Measurements from ENCODE around the gene EGFL6. TPM values are rescaled to one million over a fixed set of nuclear protein-coding genes. Genes with fewer than 3 reads are reported as not detected.
A peak's percentile ranks its signal among the peaks of the same experiment; 100 is the strongest.
"Not testable (repeated sequence)": the region's sequence is repeated elsewhere in the genome, so short reads cannot be mapped to it uniquely, and the experiment has no call there.

EGFL6 gene
- total RNA-seq, 6 donors from 2014 or later: 2.1 to 9.9 (median 6.8) TPM

GRCh38 chrX:13638826-13639225 is 69.4 kb downstream of the EGFL6 start:
- no peak for ATAC-seq (ENCODE audit: low FRiP score in 2 of 2)

GRCh38 chrX:13641684-13642083 is 72.3 kb downstream of the EGFL6 start:
- DNase-seq; H3K36me3 ChIP-seq; H3K4me3 ChIP-seq; H3K4me1 ChIP-seq; H3K27me3 ChIP-seq; ATAC-seq (ENCODE audit: low FRiP score in 2 of 2); H3K27ac ChIP-seq: not testable (repeated sequence)
- 40 to 89% methylated on average over 1 to 2 of the region's 4 CpGs for WGBS, 2 donors
- peaks cover 0 to 17% (median 0%) of the 10 kb centered on the region in 4 donors for H3K9me3 ChIP-seq

More at GRCh38 chrX:13638826-13639225, 69.4 kb downstream of the EGFL6 start:
- H3K9me3 ChIP-seq: peaks cover 0 to 28% (median 0%) of the 10 kb centered on the region in 4 donors
- no peaks in the 10 kb centered on the region for H3K36me3 ChIP-seq
- 49 to 54% methylated on average over 3 of the region's 3 CpGs for WGBS, 2 donors
- DNase-seq: no peak
- no peak for TF ChIP-seq POLR2A (IDR thresholded peaks at IDR 0.05)
- no peak for TF ChIP-seq EP300 (IDR thresholded peaks at IDR 0.05)
- no peak for TF ChIP-seq POLR2AphosphoS5 (IDR thresholded peaks at IDR 0.05)
- TF ChIP-seq CTCF (IDR thresholded peaks at IDR 0.05): no peak
- no peak overlapping the region for H3K27ac ChIP-seq
- no peak overlapping the region for H3K4me3 ChIP-seq
- no peaks in the 10 kb centered on the region for H3K27me3 ChIP-seq
- H3K4me1 ChIP-seq: no peaks in the 10 kb centered on the region

- Histone ChIP-seq H3K4me1 (no peaks in the 10 kb centered on the region), H3K36me3 (no peaks in the 10 kb centered on the region), H3K27me3 (no peaks in the 10 kb centered on the region), H3K9me3 (no peaks in the 10 kb centered on the region), H3K27ac (no peak overlapping the region), H3K4me3 (no peak overlapping the region)
- TF ChIP-seq EP300 (IDR thresholded peaks at IDR 0.05): no peak
- no peak for TF ChIP-seq POLR2A (IDR thresholded peaks at IDR 0.05)
- TF ChIP-seq POLR2AphosphoS5 (IDR thresholded peaks at IDR 0.05): no peak
- TF ChIP-seq CTCF (IDR thresholded peaks at IDR 0.05): no peak
- 63 to 83% methylated on average over 7 to 9 of the region's 9 CpGs for WGBS, 2 donors
- ATAC-seq (ENCODE audit: low FRiP score in 2 of 2) (no peak), DNase-seq (no peak)
These were observed 76.2 kb downstream of the EGFL6 start for GRCh38 chrX:13645464-13646153.

GRCh38 chrX:13646154-13646549 is 76.8 kb downstream of the EGFL6 start:
- Histone ChIP-seq H3K27me3 (no peaks in the 10 kb centered on the region), H3K4me1 (no peaks in the 10 kb centered on the region), H3K36me3 (no peaks in the 10 kb centered on the region), H3K4me3 (no peak overlapping the region), H3K27ac (no peak overlapping the region), H3K9me3 (no peaks in the 10 kb centered on the region)
- peak in 1 of 2 donors; percentile 45 for DNase-seq
- 41 to 46% methylated on average over 3 of the region's 3 CpGs for WGBS, 2 donors
- ATAC-seq (ENCODE audit: low FRiP score in 2 of 2): peak in 1 of 2 donors; percentile 53
- no peak for TF ChIP-seq POLR2AphosphoS5 (IDR thresholded peaks at IDR 0.05)
- TF ChIP-seq CTCF (IDR thresholded peaks at IDR 0.05): peak; percentile 24 to 46 (median 36)

- H3K36me3 ChIP-seq: no peaks in the 10 kb centered on the region
- ATAC-seq (ENCODE audit: low FRiP score in 2 of 2) (peak; percentile 35 to 81), DNase-seq (peak in 1 of 2 donors; percentile 68)
- TF ChIP-seq POLR2AphosphoS5 (IDR thresholded peaks at IDR 0.05) (peak; percentile 12 to 51), CTCF (IDR thresholded peaks at IDR 0.05) (no peak), EP300 (IDR thresholded peaks at IDR 0.05) (peak in 1 of 4 donors; percentile 59), POLR2A (IDR thresholded peaks at IDR 0.05) (no peak)
- peak overlapping the region; percentile 53 to 56 (median 54) for H3K27ac ChIP-seq
- H3K4me1 ChIP-seq: peaks cover 0 to 8% (median 0%) of the 10 kb centered on the region in 4 donors
- no peaks in the 10 kb centered on the region for H3K9me3 ChIP-seq
- WGBS, 2 donors: 39 to 78% methylated on average over 6 to 8 of the region's 8 CpGs
- no peak overlapping the region for H3K4me3 ChIP-seq
- H3K27me3 ChIP-seq: no peaks in the 10 kb centered on the region
These were observed 78.4 kb downstream of the EGFL6 start for GRCh38 chrX:13647709-13648212.

- not testable (repeated sequence) for H3K4me3 ChIP-seq; H3K4me1 ChIP-seq; DNase-seq; H3K36me3 ChIP-seq; ATAC-seq (ENCODE audit: low FRiP score in 2 of 2); H3K9me3 ChIP-seq; H3K27me3 ChIP-seq
- 78 to 86% methylated on average over 2 of the region's 2 CpGs for WGBS, 2 donors
- peak overlapping the region; percentile 53 to 56 (median 54) for H3K27ac ChIP-seq
These were observed 78.9 kb downstream of the EGFL6 start for GRCh38 chrX:13648336-13648735.

All from upper lobe of left lung (tissue), 6 donors.